Body of pancreas (tissue), 4 donors: ENCODE measurements around the gene RPL35A. TPM values are rescaled to one million over a fixed set of nuclear protein-coding genes. Genes with fewer than 3 reads are reported as not detected.
"Not testable (repeated sequence)": the region's sequence is repeated elsewhere in the genome, so short reads cannot be mapped to it uniquely, and the experiment has no call there.

Experiments used
- ATAC-seq: fragments of 150-250 bp; one replicate; pipeline ENCODE4 v1.9.1; 2016
- DNase-seq, 4 donors: peaks; one replicate each; pipeline ENCODE4 v3.0.0-alpha.2; 2019
- H3K27ac ChIP-seq, 4 donors: fragments of 200-600 bp; sonication (generic); 1 replicate in 3 of 4; 2 replicates in 1 of 4; pipeline versions ENCODE4 v1.5.1 to v1.6.1; 2016 to 2019; ENCODE audit warnings: mild to moderate bottlenecking in 1 of 4, mixed read lengths in 1 of 4, moderate library complexity in 1 of 4
- H3K27me3 ChIP-seq, 2 donors: fragments of 200-600 bp; sonication (generic); one replicate each; pipeline ENCODE4 v1.6.0; 2016; ENCODE audit warnings: mild to moderate bottlenecking in 1 of 2
- H3K36me3 ChIP-seq, 2 donors: fragments of 200-600 bp; sonication (generic); replicated peaks in 1 of 2; 2 replicates each; pipeline ENCODE4 v1.5.1; 2016; ENCODE audit warnings: low read depth in 2 of 2; ENCODE audit not compliant: insufficient read depth in 1 of 2
- H3K4me1 ChIP-seq: fragments of 200-600 bp; sonication (generic); one replicate; pipeline ENCODE4 v1.6.0; 2016
- H3K4me3 ChIP-seq, 2 donors: fragments of 200-600 bp; sonication (generic); 1 replicate in 1 of 2; 2 replicates in 1 of 2; pipeline ENCODE4 v1.5.1; 2016 to 2019
- H3K9me3 ChIP-seq, 3 donors: fragments of 200-600 bp; sonication (generic); 1 replicate in 2 of 3; 2 replicates in 1 of 3; pipeline ENCODE4 v1.5.1; 2016
- POLR2A ChIP-seq, 3 donors: fragments of 450-650 bp; IDR thresholded peaks; one replicate each; pipeline ENCODE4 v1.6.1; 2016; ENCODE audit warnings: antibody characterized with exemption in 3 of 3, mild to moderate bottlenecking in 2 of 3
- WGBS, 2 donors: methylation state at CpG; one replicate each; pipeline ENCODE4 v1.1.5; 2017; 5-methylcytosine and 5-hydroxymethylcytosine counted together
- intact Hi-C: fragments of 100-400 bp; cut with DNase I; formaldehyde crosslinking; loops from one replicate; pipeline ENCODE4 v1.15.1; 2023
- total RNA-seq, 2 donors: library from RNA; depleted of rRNA; stranded (reverse); fragments of >200 nt; gene quantifications; one replicate each; pipeline ENCODE4 v1.1.0, GENCODE V29; 2016
- TF ChIP-seq, protein P1 (sequence below), 7 experiments: fragments of 450-650 bp in 4 of 7; fragments of 200-600 bp in 3 of 7; sonication (generic) in 3 of 7; IDR thresholded peaks; one replicate each; pipeline ENCODE4 v1.5.1; 2016 to 2019; ENCODE audit warnings: antibody characterized with exemption in 7 of 7

Gene RPL35A
- total RNA-seq, 2 donors from 2014 or later = 156 to 462 TPM

- H3K27ac ChIP-seq = no peak overlapping the region
- ATAC-seq (no peak), DNase-seq (no peak)
- TF ChIP-seq POLR2A (IDR thresholded peaks at IDR 0.05) = no peak
- TF ChIP-seq, protein P1, sequence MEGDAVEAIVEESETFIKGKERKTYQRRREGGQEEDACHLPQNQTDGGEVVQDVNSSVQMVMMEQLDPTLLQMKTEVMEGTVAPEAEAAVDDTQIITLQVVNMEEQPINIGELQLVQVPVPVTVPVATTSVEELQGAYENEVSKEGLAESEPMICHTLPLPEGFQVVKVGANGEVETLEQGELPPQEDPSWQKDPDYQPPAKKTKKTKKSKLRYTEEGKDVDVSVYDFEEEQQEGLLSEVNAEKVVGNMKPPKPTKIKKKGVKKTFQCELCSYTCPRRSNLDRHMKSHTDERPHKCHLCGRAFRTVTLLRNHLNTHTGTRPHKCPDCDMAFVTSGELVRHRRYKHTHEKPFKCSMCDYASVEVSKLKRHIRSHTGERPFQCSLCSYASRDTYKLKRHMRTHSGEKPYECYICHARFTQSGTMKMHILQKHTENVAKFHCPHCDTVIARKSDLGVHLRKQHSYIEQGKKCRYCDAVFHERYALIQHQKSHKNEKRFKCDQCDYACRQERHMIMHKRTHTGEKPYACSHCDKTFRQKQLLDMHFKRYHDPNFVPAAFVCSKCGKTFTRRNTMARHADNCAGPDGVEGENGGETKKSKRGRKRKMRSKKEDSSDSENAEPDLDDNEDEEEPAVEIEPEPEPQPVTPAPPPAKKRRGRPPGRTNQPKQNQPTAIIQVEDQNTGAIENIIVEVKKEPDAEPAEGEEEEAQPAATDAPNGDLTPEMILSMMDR (IDR thresholded peaks at IDR 0.05) = no peak
- H3K9me3 ChIP-seq = no peaks in the 10 kb centered on the region
- no peaks in the 10 kb centered on the region for H3K36me3 ChIP-seq
- intact Hi-C loops = no loop called here
- no peak overlapping the region for H3K4me3 ChIP-seq
- WGBS, 2 donors = 52 to 60% methylated on average over 7 of the region's 7 CpGs
- H3K27me3 ChIP-seq = no peaks in the 10 kb centered on the region
- H3K4me1 ChIP-seq = no peaks in the 10 kb centered on the region
Measured at GRCh38 chr3:197926418-197926817, 23.6 kb upstream of the RPL35A start.

DNA sequence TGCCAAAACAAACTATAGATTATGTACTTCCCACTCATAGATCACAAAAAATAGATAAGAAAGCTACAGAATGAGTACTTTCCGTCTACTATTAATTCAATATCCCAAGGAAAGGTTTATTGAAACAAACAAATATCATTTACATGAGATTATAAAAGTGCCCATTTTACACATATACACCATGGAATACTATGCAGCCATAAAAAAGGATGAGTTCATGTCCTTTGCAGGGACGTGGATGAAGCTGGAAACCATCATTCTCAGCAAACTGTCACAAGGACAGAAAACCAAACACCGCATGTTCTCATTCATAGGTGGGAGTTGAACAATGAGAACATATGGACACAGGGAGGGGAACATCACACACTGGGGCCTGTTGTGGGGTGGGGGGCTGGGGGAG is 22.4 kb upstream of the RPL35A start:
- H3K4me1 ChIP-seq, DNase-seq, intact Hi-C loops, H3K9me3 ChIP-seq, H3K27ac ChIP-seq, H3K36me3 ChIP-seq, ATAC-seq, H3K27me3 ChIP-seq, H3K4me3 ChIP-seq: not testable (repeated sequence)
- WGBS, 2 donors = 95 to 96% methylated on average over 3 of the region's 3 CpGs

- no peaks in the 10 kb centered on the region for H3K9me3 ChIP-seq
- H3K4me3 ChIP-seq = no peak overlapping the region
- no peaks in the 10 kb centered on the region for H3K4me1 ChIP-seq
- no peak overlapping the region for H3K27ac ChIP-seq
- whole genome bisulfite sequencing, 2 donors = 83 to 87% methylated on average over 15 of the region's 15 CpGs
- H3K36me3 ChIP-seq = no peaks in the 10 kb centered on the region
- no peaks in the 10 kb centered on the region for H3K27me3 ChIP-seq
- intact Hi-C loops = no loop called here
- no peak for ATAC-seq
- TF ChIP-seq POLR2A (IDR thresholded peaks at IDR 0.05) = no peak
- TF ChIP-seq, protein P1 (IDR thresholded peaks at IDR 0.05) = no peak
- DNase-seq = no peak
Measured at GRCh38 chr3:197936819-197937384, 13.1 kb upstream of the RPL35A start.

- H3K27ac ChIP-seq = no peak overlapping the region
- no peak overlapping the region for H3K4me3 ChIP-seq
- ATAC-seq (no peak), DNase-seq (no peak)
- no peaks in the 10 kb centered on the region for H3K27me3 ChIP-seq
- 71 to 77% methylated on average over 1 of the region's 1 CpG for WGBS, 2 donors
- H3K36me3 ChIP-seq = no peaks in the 10 kb centered on the region
- no peak for TF ChIP-seq POLR2A (IDR thresholded peaks at IDR 0.05)
- TF ChIP-seq, protein P1 (IDR thresholded peaks at IDR 0.05) = no peak
- intact Hi-C loops = no loop called here
- no peaks in the 10 kb centered on the region for H3K4me1 ChIP-seq
- H3K9me3 ChIP-seq = no peaks in the 10 kb centered on the region
Measured at GRCh38 chr3:197940745-197941384, 9.1 kb upstream of the RPL35A start.

GRCh38 chr3:197942956-197943556 is 6.9 kb upstream of the RPL35A start:
- ATAC-seq (peak; percentile 42), DNase-seq (no peak)
- Histone ChIP-seq H3K9me3 (no peaks in the 10 kb centered on the region), H3K27me3 (no peaks in the 10 kb centered on the region), H3K4me1 (no peaks in the 10 kb centered on the region), H3K27ac (no peak overlapping the region), H3K4me3 (no peak overlapping the region), H3K36me3 (no peaks in the 10 kb centered on the region)
- 28 to 41% methylated on average over 2 of the region's 2 CpGs for WGBS, 2 donors
- intact Hi-C loops = no loop called here
- TF ChIP-seq, protein P1 (IDR thresholded peaks at IDR 0.05) = peak; percentile 41 to 78 (median 58)
- TF ChIP-seq POLR2A (IDR thresholded peaks at IDR 0.05) = no peak
